Osteoblast (primary cell): ENCODE data around the gene DVL1. TPM values are rescaled to one million over a fixed set of nuclear protein-coding genes. Genes with fewer than 3 reads are reported as not detected.

Source experiments
- DNase-seq: peaks from one replicate; pipeline ENCODE4 v3.0.0; 2011; ENCODE audit warnings: low spot score, mixed read lengths; ENCODE audit not compliant: insufficient read length; ENCODE audit errors: missing footprints
- H2AFZ ChIP-seq: 2 replicates; pipeline ENCODE4 v1.6.0; 2011; ENCODE audit warnings: mild to moderate bottlenecking, low read length
- H3K27ac ChIP-seq: 2 replicates; pipeline ENCODE4 v1.5.1; 2011; ENCODE audit warnings: mild to moderate bottlenecking, low read depth, low read length, moderate library complexity
- H3K27me3 ChIP-seq: 2 replicates; pipeline ENCODE4 v1.6.0; 2012; ENCODE audit warnings: mild to moderate bottlenecking, control low read depth, inconsistent platforms, low read length, moderate library complexity; ENCODE audit not compliant: insufficient read depth
- H3K36me3 ChIP-seq: 2 replicates; pipeline ENCODE4 v1.5.1; 2011; ENCODE audit warnings: mild to moderate bottlenecking, low read length, control low read depth, moderate library complexity; ENCODE audit not compliant: insufficient read depth
- H3K4me1 ChIP-seq: 2 replicates; pipeline ENCODE4 v1.5.1; 2011; ENCODE audit warnings: mild to moderate bottlenecking, low read length, control low read depth, moderate library complexity; ENCODE audit not compliant: insufficient read depth
- H3K4me2 ChIP-seq: 2 replicates; pipeline ENCODE4 v1.6.0; 2011; ENCODE audit warnings: mild to moderate bottlenecking, low read length; ENCODE audit not compliant: insufficient read depth
- H3K4me3 ChIP-seq: fragments of 200-600 bp; sonication (generic); 3 replicates; pipeline ENCODE4 v1.5.1; 2012; ENCODE audit warnings: mild to moderate bottlenecking, low read length, inconsistent platforms; ENCODE audit not compliant: insufficient read depth
- H3K79me2 ChIP-seq: 2 replicates; pipeline ENCODE4 v1.6.0; 2012; ENCODE audit warnings: mild to moderate bottlenecking, low read length, control low read depth, inconsistent platforms; ENCODE audit not compliant: insufficient read depth
- H3K9me3 ChIP-seq: 2 replicates; pipeline ENCODE4 v1.5.1; 2011; ENCODE audit warnings: low read depth, low read length, control low read depth
- H4K20me1 ChIP-seq: 2 replicates; pipeline ENCODE4 v1.6.0; 2012; ENCODE audit warnings: mild to moderate bottlenecking, low read length, control low read depth; ENCODE audit not compliant: insufficient read depth
- small RNA-seq: library from RNA; depleted of rRNA; stranded (forward); fragments of <200 nt; gene quantifications from one replicate; pipeline ENCODE3, GENCODE V24; 2012
- total RNA-seq: library from RNA; depleted of rRNA; stranded (reverse); fragments of >200 nt; gene quantifications from 2 replicates; pipeline ENCODE4 v1.2.3, GENCODE V29; 2012
- TF ChIP-seq, protein P1 (sequence below): IDR thresholded peaks from 2 replicates; pipeline ENCODE4 v1.5.1; 2011; ENCODE audit warnings: mild to moderate bottlenecking, low read depth, low read length, moderate library complexity; ENCODE audit errors: extremely low read depth

Gene DVL1
- total RNA-seq, 1 donor, result 73.5 TPM

DNA sequence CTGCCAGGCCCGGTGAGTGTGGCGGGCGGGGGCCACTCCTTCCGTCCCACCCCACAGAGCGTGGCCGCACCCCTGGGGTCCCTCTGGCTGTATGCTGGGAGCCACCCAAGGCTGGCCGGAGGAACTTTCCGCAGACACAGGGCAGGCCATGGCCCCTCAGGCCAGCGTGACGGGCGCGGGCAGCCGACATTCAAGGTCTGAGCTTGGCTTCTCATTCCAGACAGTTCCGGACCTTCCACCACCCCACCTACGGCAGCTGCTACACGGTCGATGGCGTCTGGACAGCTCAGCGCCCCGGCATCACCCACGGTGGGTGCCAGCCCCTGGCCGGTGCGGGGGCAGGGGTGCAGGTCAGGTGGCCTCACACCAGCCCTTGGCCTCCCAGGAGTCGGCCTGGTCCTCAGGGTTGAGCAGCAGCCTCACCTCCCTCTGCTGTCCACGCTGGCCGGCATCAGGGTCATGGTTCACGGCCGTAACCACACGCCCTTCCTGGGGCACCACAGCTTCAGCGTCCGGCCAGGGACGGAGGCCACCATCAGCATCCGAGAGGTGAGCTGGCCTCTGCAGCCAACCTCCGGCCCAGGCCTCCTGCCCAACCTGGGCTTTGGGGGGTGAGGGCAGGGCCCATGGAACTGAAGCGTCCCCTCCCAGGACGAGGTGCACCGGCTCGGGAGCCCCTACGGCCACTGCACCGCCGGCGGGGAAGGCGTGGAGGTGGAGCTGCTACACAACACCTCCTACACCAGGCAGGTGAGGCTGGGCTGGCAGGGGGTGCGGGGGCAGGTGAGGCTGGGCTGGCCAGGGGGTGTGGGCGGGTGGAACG lies 61.7 kb downstream of the DVL1 start:
- Histone ChIP-seq H3K9me3 (no peaks in the 10 kb centered on the region), H3K27me3 (no peaks in the 10 kb centered on the region), H3K36me3 (no peaks in the 10 kb centered on the region), H4K20me1 (peaks cover 11% of the 10 kb centered on the region), H3K4me3 (no peak overlapping the region), H3K79me2 (no peaks in the 10 kb centered on the region), H2AFZ (no peak overlapping the region), H3K4me2 (no peak overlapping the region), H3K4me1 (peaks cover 5% of the 10 kb centered on the region), H3K27ac (no peak overlapping the region)
- TF ChIP-seq, protein P1, sequence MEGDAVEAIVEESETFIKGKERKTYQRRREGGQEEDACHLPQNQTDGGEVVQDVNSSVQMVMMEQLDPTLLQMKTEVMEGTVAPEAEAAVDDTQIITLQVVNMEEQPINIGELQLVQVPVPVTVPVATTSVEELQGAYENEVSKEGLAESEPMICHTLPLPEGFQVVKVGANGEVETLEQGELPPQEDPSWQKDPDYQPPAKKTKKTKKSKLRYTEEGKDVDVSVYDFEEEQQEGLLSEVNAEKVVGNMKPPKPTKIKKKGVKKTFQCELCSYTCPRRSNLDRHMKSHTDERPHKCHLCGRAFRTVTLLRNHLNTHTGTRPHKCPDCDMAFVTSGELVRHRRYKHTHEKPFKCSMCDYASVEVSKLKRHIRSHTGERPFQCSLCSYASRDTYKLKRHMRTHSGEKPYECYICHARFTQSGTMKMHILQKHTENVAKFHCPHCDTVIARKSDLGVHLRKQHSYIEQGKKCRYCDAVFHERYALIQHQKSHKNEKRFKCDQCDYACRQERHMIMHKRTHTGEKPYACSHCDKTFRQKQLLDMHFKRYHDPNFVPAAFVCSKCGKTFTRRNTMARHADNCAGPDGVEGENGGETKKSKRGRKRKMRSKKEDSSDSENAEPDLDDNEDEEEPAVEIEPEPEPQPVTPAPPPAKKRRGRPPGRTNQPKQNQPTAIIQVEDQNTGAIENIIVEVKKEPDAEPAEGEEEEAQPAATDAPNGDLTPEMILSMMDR, result no peak
- no peak for DNase-seq

DNA sequence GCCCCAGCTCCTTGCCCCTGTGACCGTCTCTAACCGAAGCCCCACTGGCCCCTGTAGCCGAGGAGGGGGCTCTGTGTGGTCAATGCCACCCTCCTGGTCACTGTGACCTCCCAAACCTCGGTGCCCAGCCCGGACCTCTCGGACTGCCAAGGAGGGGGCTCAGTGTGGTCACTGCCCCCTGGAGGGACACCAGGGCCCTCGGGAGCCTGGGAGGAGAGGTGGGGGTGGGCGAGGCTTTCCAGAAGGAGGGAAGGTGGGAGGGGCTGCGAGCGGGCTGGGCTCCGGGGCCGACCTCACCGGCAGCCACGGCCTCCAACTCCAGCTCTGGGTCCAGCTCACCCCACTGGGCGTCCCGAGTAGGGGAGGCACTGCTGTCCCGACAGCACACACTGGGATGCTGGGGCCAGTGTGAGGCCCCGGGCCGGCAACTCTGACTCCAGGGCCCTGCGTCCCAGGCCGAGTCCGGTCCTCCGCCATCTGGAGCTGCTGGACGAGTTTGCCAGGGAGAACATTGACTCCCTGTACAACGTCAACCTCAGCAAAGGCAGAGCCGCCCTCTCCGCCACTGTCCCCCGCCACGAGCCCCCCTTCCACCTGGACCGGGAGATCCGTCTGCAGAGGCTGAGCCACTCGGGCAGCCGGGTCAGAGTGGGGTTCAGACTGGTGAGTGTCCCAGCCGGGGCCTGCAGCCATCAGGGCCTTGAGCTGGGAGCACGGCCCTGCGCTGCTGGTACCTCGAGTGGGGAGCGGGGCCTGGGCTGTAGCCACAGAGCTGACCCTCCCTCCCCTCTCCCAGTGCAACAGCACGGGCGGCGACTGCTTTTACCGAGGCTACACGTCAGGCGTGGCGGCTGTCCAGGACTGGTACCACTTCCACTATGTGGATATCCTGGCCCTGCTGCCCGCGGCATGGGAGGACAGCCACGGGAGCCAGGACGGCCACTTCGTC lies 62.6 kb downstream of the DVL1 start:
- H3K27me3 ChIP-seq, result no peaks in the 10 kb centered on the region
- TF ChIP-seq, protein P1, result no peak
- H4K20me1 ChIP-seq, result peaks cover 6% of the 10 kb centered on the region
- H3K27ac ChIP-seq, result no peak overlapping the region
- H3K4me2 ChIP-seq, result no peak overlapping the region
- H3K4me1 ChIP-seq, result peaks cover 5% of the 10 kb centered on the region
- no peaks in the 10 kb centered on the region for H3K79me2 ChIP-seq
- DNase-seq, result no peak
- H3K4me3 ChIP-seq, result no peak overlapping the region
- H2AFZ ChIP-seq, result no peak overlapping the region
- H3K36me3 ChIP-seq, result no peaks in the 10 kb centered on the region
- H3K9me3 ChIP-seq, result no peaks in the 10 kb centered on the region

GRCh38 chr1:1285611-1286311 lies 63.5 kb downstream of the DVL1 start:
- no peaks in the 10 kb centered on the region for H3K79me2 ChIP-seq
- no peak for DNase-seq
- H2AFZ ChIP-seq, result no peak overlapping the region
- H3K4me1 ChIP-seq, result no peaks in the 10 kb centered on the region
- TF ChIP-seq, protein P1, result no peak
- H3K4me2 ChIP-seq, result no peak overlapping the region
- H3K9me3 ChIP-seq, result no peaks in the 10 kb centered on the region
- no peaks in the 10 kb centered on the region for H4K20me1 ChIP-seq
- no peak overlapping the region for H3K27ac ChIP-seq
- H3K36me3 ChIP-seq, result no peaks in the 10 kb centered on the region
- H3K4me3 ChIP-seq, result no peak overlapping the region
- no peaks in the 10 kb centered on the region for H3K27me3 ChIP-seq

Small RNA genes lying within 50 kb of the gene (small RNA-seq; reads per million reads assigned to genes)
- gene MIR6726, result not detected

Other genes with a start within 250 kb of the DVL1 start
- gene C1orf159, start 233.3 kb downstream of the DVL1 start, total RNA-seq, result 5.4 and 8.5 TPM in 2 replicates
- gene TTLL10, start 175.5 kb downstream of the DVL1 start, total RNA-seq, result not detected in 2 replicates
- 0.29 TPM in 1 of 2 replicates, not detected in the other for gene TNFRSF18, start 142.8 kb downstream of the DVL1 start, total RNA-seq
- gene TNFRSF4, start 135.3 kb downstream of the DVL1 start, total RNA-seq, result under 0.01 TPM in 1 of 2 replicates, not detected in the other
- 136 and 151 TPM in 2 replicates for gene SDF4, start 117.4 kb downstream of the DVL1 start, total RNA-seq
- gene B3GALT6, start 117.2 kb downstream of the DVL1 start, total RNA-seq, result 26.5 and 29.7 TPM in 2 replicates
- 0.36 and 0.59 TPM in 2 replicates for gene C1QTNF12, start 102.7 kb downstream of the DVL1 start, total RNA-seq
- gene UBE2J2, start 75.6 kb downstream of the DVL1 start, total RNA-seq, result 31.2 and 32.6 TPM in 2 replicates
- gene SCNN1D, start 69.0 kb downstream of the DVL1 start, total RNA-seq, result 0.59 and 1.1 TPM in 2 replicates
- 31.2 and 46.7 TPM in 2 replicates for gene ACAP3, start 41.5 kb downstream of the DVL1 start, total RNA-seq
- gene PUSL1, start 40.8 kb downstream of the DVL1 start, total RNA-seq, result 19.4 and 29.3 TPM in 2 replicates
- 53.3 and 59.7 TPM in 2 replicates for gene INTS11, start 24.8 kb downstream of the DVL1 start, total RNA-seq
- gene CPTP, start 24.6 kb downstream of the DVL1 start, total RNA-seq, result 12.7 and 13.8 TPM in 2 replicates
- gene TAS1R3, start 18.1 kb downstream of the DVL1 start, total RNA-seq, result under 0.01 TPM in 2 replicates
- gene MXRA8, start 9.1 kb upstream of the DVL1 start, total RNA-seq, result 689 and 735 TPM in 2 replicates
- 64.8 and 74.6 TPM in 2 replicates for gene AURKAIP1, start 25.8 kb upstream of the DVL1 start, total RNA-seq
- 138 and 139 TPM in 2 replicates for gene CCNL2, start 49.9 kb upstream of the DVL1 start, total RNA-seq
- gene MRPL20, start 57.9 kb upstream of the DVL1 start, total RNA-seq, result 53.9 and 58.9 TPM in 2 replicates
- 1.2 and 1.8 TPM in 2 replicates for gene ANKRD65, start 71.9 kb upstream of the DVL1 start, total RNA-seq
- 2.4 and 4.3 TPM in 2 replicates for gene VWA1, start 86.3 kb upstream of the DVL1 start, total RNA-seq
- under 0.01 and 0.59 TPM in 2 replicates for gene ATAD3C, start 100.3 kb upstream of the DVL1 start, total RNA-seq
- 10.6 and 14.5 TPM in 2 replicates for gene ATAD3B, start 122.3 kb upstream of the DVL1 start, total RNA-seq
- 18.6 and 19.9 TPM in 2 replicates for gene ATAD3A, start 162.7 kb upstream of the DVL1 start, total RNA-seq
- 1.8 and 2.7 TPM in 2 replicates for gene TMEM240, start 191.2 kb upstream of the DVL1 start, total RNA-seq
- gene SSU72, start 225.4 kb upstream of the DVL1 start, total RNA-seq, result 67.2 and 73.1 TPM in 2 replicates